Chondrocyte (in vitro differentiated cells): ENCODE results near the gene NINJ2. TPM values are rescaled to one million over a fixed set of nuclear protein-coding genes. Genes with fewer than 3 reads are reported as not detected.
A peak's percentile ranks its signal among the peaks of the same experiment; 100 is the strongest.

Source experiments
- DNase-seq: peaks from one replicate; pipeline ENCODE4 v3.0.0; 2021; ENCODE audit warnings: mixed read lengths, low spot score
- H3K27ac Mint-ChIP-seq: one replicate; pipeline ENCODE4 v1.8.0; 2021; ENCODE audit warnings: mild to moderate bottlenecking, moderate library complexity, mixed read lengths; ENCODE audit not compliant: unreplicated experiment
- H3K27me3 Mint-ChIP-seq: 2 replicates; pipeline ENCODE4 v1.8.0; 2021; ENCODE audit warnings: low read depth, mixed read lengths
- H3K36me3 Mint-ChIP-seq: 2 replicates; pipeline ENCODE4 v1.8.0; 2021; ENCODE audit warnings: low read depth, mixed read lengths
- H3K4me1 Mint-ChIP-seq: 2 replicates; pipeline ENCODE4 v1.8.0; 2021; ENCODE audit warnings: low read depth, mild to moderate bottlenecking, mixed read lengths
- H3K4me3 Mint-ChIP-seq: one replicate; pipeline ENCODE4 v1.8.0; 2021; ENCODE audit warnings: mild to moderate bottlenecking, moderate library complexity, mixed read lengths; ENCODE audit not compliant: unreplicated experiment
- H3K9me3 Mint-ChIP-seq: 2 replicates; pipeline ENCODE4 v1.8.0; 2021; ENCODE audit warnings: low read depth, mixed read lengths
- total RNA-seq: library from RNA; stranded (reverse); gene quantifications from 3 replicates; pipeline ENCODE4 v1.2.1, GENCODE V29; 2021
- TF ChIP-seq, protein P1 (sequence below): fragments of 200-600 bp; sonication (generic); IDR thresholded peaks from 2 replicates; pipeline ENCODE4 v1.5.0; 2021; ENCODE audit warnings: antibody characterized with exemption, mild to moderate bottlenecking, moderate library complexity

Gene NINJ2
- total RNA-seq, 1 donor from 2014 or later, result 2.1 TPM

DNA sequence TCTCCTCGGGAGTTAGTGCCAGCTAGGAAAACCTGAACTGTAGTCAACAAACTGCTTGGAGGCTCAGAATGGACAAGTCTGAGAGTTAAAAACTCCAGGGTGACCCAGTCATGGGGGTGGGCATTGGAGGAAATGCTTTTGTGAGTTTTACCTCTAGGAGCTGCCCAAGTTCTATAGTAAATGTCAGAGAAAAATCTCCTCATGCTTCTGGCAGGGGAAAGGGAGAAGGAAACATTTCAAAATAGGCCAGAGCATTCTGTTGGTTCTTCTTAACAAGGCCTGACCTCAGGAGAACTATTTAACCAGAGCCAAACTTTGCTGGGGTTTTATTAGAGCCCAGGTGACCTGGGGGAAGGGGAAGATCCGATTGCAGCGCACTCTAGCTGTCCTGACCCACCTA, 12.3 kb downstream of the NINJ2 start:
- H3K27ac Mint-ChIP-seq, result no peak overlapping the region
- H3K9me3 Mint-ChIP-seq, result peaks cover 6% of the 10 kb centered on the region
- H3K4me3 Mint-ChIP-seq, result no peak overlapping the region
- H3K27me3 Mint-ChIP-seq, result no peaks in the 10 kb centered on the region
- peaks cover 20% of the 10 kb centered on the region for H3K4me1 Mint-ChIP-seq
- peaks cover 7% of the 10 kb centered on the region for H3K36me3 Mint-ChIP-seq
- TF ChIP-seq, protein P1, sequence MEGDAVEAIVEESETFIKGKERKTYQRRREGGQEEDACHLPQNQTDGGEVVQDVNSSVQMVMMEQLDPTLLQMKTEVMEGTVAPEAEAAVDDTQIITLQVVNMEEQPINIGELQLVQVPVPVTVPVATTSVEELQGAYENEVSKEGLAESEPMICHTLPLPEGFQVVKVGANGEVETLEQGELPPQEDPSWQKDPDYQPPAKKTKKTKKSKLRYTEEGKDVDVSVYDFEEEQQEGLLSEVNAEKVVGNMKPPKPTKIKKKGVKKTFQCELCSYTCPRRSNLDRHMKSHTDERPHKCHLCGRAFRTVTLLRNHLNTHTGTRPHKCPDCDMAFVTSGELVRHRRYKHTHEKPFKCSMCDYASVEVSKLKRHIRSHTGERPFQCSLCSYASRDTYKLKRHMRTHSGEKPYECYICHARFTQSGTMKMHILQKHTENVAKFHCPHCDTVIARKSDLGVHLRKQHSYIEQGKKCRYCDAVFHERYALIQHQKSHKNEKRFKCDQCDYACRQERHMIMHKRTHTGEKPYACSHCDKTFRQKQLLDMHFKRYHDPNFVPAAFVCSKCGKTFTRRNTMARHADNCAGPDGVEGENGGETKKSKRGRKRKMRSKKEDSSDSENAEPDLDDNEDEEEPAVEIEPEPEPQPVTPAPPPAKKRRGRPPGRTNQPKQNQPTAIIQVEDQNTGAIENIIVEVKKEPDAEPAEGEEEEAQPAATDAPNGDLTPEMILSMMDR, result peak; percentile 55
- DNase-seq, result no peak

DNA sequence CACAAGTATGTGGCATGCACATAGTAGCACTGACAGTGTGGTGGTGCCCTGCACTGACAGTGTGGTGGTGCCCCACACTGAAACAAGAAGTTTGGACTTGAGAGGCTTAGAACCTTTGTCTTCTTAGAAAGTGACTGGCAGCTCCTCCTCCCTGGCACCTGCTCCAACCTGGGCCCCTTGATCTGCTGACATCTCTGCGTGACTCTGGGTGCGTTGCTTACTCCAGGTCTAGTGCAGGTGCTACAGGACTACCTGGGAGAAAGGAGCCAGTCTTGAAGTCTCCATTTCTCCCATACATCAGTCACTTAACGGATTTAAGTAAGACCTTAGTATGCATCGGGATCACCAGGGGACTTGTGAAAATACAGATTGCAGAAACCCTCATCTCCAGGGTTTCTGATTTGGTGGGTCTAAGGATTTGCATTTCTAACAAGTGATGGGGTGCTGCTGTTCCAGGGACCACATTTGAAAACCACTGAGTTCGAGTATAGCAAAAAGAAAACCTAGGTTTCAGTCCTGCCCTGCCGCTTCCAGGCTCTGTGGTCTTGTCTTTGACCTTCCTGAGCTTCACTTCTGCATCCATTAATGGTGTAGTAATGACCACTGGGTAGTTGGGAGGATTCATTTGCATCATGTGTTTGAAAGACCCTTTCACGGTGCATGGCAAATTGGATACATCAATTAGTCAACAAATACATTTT, 15.7 kb downstream of the NINJ2 start:
- Mint-ChIP-seq H3K27ac (no peak overlapping the region), H3K4me3 (no peak overlapping the region)

DNA sequence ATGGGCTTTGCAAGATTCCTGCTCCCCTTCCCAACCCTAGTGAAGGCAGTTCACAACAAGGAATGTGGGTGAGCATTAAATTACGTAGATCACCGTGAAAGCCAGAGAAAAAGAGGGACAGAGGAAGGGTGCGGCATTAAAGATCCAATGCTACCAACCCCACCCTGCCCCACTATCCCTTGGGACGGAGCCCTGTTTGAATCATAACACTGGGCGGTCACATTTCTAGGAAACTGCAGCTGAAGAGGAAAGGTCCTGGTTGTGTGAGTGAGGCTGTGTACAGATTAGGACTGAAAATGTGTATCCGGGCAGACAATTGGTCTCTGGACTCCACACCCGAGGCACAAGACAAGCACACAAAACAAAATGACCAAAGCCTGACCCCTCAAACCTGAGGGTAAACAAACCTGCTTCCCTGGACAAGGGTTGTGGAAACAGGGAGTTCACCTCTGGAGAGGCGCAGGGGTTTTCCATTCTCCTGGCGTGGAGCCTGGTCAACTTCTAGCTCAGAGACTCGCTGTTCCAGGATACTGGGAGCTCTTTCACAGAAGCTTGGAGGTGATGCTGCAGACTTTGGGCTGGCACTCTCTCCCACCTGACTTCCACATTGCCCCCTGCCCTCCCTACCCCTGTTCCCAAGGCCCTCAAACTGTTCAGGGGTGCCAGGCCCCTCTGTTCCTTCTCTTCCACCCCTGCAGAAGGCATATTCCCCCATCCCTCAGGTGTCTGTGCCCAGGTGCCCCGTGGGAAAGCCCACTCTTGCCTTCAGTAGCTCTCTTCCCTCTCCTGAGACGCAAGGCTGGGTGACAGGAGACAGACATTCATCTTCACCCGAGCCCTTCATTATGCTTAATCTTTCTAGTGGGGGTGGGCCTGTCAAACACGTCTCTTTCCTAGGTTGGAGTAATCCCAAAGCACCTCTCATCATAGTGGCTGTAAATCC, 16.5 kb downstream of the NINJ2 start:
- H3K4me1 Mint-ChIP-seq, result peaks cover 51% of the 10 kb centered on the region
- peaks cover 4% of the 10 kb centered on the region for H3K36me3 Mint-ChIP-seq
- no peaks in the 10 kb centered on the region for H3K27me3 Mint-ChIP-seq
- TF ChIP-seq, protein P1, result no peak
- DNase-seq, result no peak
- H3K9me3 Mint-ChIP-seq, result peaks cover 5% of the 10 kb centered on the region
- no peak overlapping the region for H3K4me3 Mint-ChIP-seq
- peak overlapping the region; percentile 23 for H3K27ac Mint-ChIP-seq

More for the DNA sequence above, 15.7 kb downstream of the NINJ2 start:
- no peak for DNase-seq
- Mint-ChIP-seq H3K27me3 (no peaks in the 10 kb centered on the region), H3K4me1 (peaks cover 47% of the 10 kb centered on the region), H3K36me3 (peaks cover 7% of the 10 kb centered on the region), H3K9me3 (peaks cover 6% of the 10 kb centered on the region)
- TF ChIP-seq, protein P1, result no peak

DNA sequence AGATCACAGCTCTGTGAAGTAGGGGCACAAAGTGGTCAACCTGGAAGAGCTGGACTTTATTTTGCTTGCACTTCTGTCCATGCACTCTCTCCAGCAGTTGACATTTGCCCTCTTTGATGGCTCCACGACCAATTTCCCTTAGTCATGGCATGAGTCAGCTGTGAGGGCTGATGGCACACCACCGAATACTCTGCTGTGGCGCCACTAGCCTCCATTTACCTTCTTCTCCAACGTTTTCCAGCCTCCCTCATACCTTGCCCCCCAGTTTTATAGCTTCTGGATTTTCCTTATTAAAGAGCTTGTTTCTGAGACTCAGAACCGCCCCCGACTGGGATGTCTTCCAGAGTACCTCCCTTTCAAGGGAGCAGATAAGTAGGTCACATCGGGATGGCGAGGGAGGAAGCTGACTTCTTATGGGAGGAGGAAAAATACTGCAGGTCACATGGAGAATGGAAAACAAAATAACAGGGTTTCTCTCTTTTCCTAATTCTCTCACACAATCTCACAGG, 17.6 kb downstream of the NINJ2 start:
- Mint-ChIP-seq H3K9me3 (no peaks in the 10 kb centered on the region), H3K4me3 (no peak overlapping the region), H3K27ac (peak overlapping the region; percentile 86), H3K4me1 (peaks cover 48% of the 10 kb centered on the region), H3K36me3 (no peaks in the 10 kb centered on the region), H3K27me3 (no peaks in the 10 kb centered on the region)
- TF ChIP-seq, protein P1, result no peak
- DNase-seq, result no peak
